M059J (cell line): ENCODE measurements around the gene KCTD16. TPM values are rescaled to one million over a fixed set of nuclear protein-coding genes. Genes with fewer than 3 reads are reported as not detected.

ENCODE experiments used
- DNase-seq: peaks from one replicate; pipeline ENCODE4 v3.0.0-alpha.2; 2012; ENCODE audit warnings: low read depth
- total RNA-seq: library from RNA; depleted of rRNA; stranded (reverse); fragments of >200 nt; shearing (Covaris generic); gene quantifications from 2 replicates; pipeline ENCODE4 v1.2.3, GENCODE V29; 2014

The KCTD16 gene
- total RNA-seq, 1 experiment from 2014 or later, result 0.10 TPM

DNA sequence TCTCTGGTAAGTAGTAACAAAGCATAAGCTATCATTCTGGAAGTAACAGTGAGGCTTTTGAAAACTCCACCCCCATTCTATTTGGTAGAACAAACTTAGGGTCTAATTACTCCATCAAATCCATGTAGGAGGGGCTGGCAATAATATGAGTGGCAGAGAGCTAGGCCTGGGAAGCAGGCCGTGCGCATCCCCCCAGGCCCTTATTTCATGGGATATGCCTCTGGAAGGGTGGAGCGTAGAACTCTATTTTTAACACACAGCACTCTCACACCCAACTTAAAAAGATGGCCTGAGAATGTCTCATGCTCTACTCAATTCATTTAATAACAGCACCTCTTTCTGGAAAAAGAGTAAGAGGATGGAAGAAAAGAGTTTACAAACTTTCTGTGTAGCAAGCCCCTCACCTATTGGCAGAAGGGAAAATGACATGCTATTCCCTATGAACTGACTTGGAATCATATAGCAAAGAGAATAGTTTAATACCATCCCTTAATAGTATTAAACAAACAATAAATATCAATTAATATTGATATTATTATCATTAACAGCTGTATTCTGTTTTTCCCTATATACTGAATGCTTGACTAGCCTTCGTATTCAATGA lies 233.2 kb downstream of the KCTD16 start:
- no peak for DNase-seq

DNA sequence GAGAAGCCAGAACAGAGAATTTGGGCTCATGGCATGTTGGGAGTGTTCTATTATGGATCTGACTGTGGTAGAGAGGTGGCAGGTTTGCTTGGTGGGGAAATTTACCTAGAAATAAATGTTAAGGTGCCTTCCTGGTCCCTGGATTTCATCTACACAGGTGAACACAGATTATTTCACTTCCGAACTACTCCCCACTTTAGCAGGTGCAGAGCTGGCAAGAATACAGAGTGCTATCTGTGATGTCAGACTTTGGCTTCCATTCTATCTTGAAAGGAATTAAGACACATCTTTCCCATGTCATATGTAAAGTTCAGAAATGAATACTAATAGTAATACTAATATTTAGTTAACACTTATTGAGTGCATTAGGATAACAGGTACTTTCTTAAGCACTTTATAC lies 234.0 kb downstream of the KCTD16 start:
- DNase-seq, result no peak

DNA sequence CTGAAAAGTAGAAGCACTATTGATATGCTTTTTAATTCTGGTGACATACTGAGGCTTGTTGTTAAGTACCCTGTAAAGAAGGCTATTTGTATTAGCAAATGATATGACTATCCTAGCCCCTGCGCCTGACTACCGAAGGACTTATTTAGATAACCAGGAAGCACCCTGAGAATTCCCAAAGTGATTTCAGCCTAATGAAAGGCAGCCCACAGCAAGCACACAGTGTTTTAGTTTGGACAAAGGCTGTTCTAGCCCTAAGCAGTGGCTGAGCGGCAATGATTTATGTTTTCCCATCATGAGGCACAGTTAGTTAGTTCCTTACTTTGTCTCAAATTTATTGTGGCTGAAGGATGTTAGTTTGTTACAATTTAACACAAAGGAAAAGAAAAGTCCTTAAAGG lies 235.3 kb downstream of the KCTD16 start:
- no peak for DNase-seq

DNA sequence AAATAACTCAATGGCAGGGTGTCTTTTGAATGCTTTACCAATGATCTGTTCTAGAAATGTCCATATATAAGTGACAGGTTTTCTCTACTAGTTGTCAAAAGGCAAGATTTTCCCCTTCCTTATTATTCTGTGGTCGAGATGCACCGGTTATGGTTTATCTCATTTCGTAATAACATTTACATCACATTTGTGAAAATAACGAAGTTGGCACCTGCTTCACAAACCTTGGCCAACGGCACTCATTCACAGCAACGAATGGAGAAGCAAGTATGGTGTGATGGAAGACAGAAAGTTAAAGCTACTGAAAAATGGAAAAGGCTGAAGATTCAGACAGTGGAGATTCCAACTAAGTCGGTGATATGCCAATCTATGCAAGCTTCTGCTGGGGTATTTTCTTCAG lies 235.8 kb downstream of the KCTD16 start:
- no peak for DNase-seq

GRCh38 chr5:144414202-144415029 lies 243.7 kb downstream of the KCTD16 start:
- no peak for DNase-seq

GRCh38 chr5:144416196-144416595 lies 245.5 kb downstream of the KCTD16 start:
- DNase-seq, result no peak

DNA sequence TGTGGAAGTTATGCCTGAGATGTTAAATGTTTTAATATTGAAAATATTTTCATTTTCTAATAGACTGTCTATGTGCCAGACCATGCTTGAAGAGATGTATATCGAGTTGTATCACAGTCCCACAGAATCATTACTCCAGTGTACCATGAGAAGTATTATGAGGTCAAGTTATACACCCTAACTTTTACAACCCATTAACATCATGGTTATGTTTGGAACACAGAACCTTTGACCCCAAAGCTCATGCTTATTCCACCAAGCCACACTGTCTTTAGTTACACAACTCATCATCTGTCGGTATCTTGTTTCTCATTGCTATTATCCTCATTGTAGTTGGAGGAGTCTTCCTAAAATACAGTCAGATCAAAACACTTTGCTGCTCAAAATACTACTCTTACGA lies 248.0 kb downstream of the KCTD16 start:
- DNase-seq, result no peak

- DNase-seq, result peak; percentile 23
Observed at GRCh38 chr5:144421411-144421810, 250.7 kb downstream of the KCTD16 start.

DNA sequence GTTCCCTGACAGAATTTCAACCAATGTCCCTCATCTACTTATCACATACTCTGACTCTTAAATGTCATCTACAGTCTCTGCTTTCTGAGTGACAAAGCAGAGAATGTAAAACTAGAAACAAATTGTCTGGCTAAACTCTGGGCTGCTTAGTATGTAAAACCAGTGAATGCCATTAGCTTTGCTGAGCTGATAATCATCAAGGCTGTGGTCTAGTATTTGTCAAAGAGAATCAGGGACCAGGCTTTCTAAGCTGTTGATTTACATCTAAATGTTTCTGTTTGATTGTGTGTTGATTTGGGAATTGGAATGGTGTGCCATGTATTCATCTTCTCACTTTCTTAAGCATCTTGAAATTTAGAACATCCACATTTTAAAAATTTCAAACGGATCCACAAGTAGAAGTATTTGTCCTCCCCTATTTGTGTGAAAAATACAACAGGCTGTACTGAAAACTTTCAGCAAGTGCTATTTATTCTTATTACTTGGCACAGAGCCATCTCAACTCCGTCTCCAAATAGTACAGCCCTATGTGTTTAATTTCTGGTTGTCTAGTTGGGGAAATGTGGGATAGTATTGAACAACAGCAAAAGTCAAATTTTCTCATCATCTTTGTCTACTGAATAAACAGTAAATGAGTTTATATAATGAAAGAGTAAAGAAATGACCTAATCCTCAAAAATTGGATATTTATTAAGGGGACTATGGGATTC lies 251.5 kb downstream of the KCTD16 start:
- peak; percentile 2 for DNase-seq

GRCh38 chr5:144427866-144428265 lies 257.2 kb downstream of the KCTD16 start:
- no peak for DNase-seq

GRCh38 chr5:144428326-144428725 lies 257.7 kb downstream of the KCTD16 start:
- no peak for DNase-seq

DNA sequence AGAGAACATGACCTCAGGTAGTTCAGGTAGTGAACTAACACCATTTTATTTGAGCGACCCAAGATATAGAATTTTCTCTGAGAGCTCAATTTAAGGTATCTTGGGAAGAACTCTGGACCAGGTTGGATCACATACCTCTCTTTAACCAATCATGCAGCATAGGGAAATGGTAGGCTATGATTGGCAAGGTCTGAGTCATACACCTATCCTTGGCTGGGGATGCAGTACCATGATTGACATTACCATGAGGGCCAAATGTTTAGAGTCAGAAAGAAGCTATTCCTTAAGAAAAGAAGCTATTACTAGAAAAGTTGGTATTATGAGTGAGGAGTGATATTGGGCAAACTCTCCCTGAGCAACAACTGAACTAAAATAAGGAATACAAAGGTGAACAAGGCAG lies 258.7 kb downstream of the KCTD16 start:
- DNase-seq, result no peak

DNA sequence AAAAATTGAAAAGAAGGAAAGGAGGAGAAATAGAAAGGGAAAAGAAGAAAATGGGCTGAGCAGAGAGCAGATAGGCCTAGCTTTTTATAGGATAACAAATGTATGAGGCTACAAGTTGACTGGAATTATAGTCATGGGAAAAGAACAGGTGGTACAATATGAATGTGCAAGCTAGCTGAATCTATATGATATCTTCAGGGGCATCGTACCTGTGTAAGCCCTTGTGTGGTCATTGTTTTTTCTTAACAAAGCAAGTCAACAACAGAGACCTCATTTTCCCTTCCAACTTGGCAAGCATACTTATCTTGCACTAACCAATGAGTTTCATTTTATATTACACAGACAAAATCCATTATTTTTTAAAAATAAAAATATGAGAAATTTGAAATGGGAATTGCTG lies 259.2 kb downstream of the KCTD16 start:
- no peak for DNase-seq

GRCh38 chr5:144433140-144433822 lies 262.6 kb downstream of the KCTD16 start:
- no peak for DNase-seq

GRCh38 chr5:144433893-144434292 lies 263.2 kb downstream of the KCTD16 start:
- DNase-seq, result no peak

DNA sequence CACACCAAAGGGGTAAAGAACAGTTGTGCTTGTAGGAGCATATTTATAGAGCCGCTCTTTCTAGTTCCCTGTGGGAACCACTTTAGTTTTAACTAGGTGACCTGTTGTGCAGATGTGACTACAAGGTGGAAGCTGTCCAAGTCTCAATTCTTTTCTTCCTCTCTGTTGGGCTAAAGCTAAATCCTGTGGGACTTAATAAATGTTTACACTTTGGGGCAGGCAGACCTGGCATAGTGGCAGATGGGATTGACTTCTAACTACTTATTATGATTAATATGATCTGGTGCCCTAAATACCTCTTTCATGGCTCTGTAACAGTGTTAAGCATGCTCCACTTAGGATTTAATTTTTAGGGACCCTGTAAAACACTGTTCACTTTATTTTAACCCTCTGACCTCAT lies 265.3 kb downstream of the KCTD16 start:
- no peak for DNase-seq

DNA sequence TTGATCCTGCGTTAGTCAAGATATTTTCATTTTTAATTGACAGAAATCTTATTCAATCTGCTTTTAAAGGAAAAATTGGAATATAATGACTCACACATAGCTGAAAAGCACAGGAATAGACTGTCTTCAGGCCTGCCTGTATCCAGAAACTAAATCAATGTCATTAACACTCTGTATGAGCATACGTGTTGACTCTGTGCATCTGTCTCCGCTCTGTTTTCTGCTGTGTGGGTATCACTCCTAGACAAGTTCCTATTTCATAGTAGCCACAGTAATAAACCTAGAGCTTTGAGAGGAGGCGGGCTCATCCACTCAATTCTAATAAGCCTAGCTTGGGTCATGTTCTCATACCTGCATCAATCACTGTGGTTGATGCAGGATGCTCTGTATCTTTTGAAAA lies 267.6 kb downstream of the KCTD16 start:
- no peak for DNase-seq

DNA sequence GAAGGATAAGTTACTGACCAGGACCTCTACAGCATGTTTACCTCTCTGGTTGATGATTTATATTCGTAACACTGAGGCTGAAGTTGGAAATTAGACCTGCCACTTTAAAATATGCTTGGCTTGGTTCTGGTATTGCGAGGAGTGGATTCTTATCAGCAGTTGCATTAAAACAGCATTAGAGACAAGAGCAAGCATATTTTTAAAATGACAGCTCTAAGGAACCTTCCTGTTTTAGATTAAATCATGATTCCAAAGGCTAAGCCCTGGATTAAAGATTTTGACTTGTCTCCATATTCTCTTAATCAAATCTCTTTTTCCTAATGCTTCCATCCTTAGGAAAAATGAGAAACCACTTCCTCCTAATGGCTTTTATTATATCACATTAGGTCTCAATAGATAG lies 277.8 kb downstream of the KCTD16 start:
- no peak for DNase-seq

DNA sequence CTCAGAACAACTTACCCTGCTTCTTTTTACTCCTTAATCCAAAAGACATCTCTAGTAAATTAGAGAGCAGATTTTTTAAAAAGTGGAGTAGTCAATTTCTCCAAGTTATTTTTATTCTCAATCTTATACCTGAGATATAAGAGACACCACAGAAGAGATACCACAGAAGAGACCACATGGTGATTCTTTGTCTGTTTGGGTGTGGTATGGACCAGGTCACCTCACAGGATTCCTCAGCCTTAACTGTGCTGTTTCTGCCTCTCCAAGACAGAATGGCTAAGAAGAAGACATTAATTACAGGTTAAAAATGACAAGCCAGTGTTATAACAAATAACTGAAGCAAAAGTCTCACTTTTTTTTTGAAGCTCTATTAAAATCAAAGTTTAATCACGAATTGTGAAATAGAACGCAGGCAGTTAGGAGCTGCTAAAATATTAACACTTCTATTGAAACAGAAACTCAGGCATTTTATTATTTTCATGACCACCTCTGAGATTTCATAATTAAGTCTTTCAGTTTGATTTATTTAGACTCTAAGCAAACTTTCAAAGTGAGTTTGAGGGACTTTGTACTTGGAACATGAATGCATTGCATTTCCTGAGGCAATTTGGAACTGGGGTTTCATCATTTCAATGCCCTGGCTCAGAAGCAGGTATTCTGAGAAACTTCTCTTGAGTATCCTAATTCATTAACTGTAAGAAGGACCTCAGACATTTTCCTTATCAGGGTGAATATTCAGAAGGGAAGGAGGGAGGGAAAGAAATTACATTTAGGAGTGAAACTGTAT lies 280.7 kb downstream of the KCTD16 start:
- DNase-seq, result no peak

DNA sequence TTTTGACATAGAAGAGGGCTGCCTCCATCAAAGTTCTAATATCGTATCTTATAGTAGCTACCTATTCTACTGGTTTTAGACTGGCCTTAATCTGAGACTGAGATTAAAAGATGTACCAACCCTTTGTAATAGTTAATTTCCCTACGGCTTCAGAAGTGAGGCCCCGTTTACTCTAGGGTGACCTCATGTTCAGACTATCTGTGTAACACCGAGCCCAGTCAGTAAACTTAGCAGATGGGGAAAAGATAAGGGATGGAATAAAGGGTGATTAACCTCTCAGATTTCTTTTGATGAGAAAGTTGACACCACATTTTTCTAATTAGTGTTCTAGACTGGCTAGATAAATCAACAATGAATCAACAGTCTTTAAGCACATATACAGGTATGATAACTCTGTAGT lies 283.1 kb downstream of the KCTD16 start:
- DNase-seq, result no peak

DNA sequence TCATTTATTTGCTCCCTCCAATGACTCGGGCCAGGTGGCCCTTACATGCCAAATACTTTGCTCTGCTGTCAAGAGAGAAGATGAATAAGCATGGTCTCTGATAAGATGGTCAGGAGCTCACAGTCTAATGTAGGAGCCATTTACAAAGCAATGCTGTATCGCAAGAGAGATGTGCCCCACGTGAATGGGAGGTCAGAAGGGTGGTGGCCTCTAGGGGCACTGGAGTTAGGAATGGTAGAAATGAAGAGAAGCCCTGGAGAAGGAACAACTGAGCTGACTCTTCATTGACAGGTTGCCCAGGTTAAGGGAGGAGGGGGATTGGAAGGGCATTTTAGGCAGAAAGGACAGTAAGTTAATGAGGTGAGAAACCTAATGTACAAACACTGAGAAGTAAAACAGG lies 286.5 kb downstream of the KCTD16 start:
- no peak for DNase-seq

DNA sequence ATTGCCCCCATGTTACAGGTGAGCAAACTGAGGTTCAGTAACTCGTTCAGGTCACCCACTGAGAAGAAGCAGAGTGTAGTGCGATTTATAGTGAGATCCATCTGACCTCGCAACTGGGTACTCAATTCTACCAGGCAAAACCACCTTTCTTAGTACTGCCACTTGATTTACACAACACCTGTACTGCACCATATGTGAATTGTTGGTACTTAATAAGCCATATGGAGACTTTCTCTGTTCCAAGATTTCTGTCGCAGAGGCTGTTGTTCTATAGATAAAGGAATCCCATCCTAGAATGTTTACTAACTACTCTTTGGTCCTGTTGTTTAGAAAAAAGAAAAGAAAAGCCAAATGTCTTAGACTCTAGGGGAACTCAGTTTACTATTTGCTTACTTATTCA lies 287.5 kb downstream of the KCTD16 start:
- no peak for DNase-seq
